NCI-H2171 (cell line): ENCODE data around the gene TECPR2.

Experiments used
- DNase-seq: peaks from one replicate; lab custom pipeline; 2025; lab: John Stamatoyannopoulos, UW

TECPR2 gene

DNA sequence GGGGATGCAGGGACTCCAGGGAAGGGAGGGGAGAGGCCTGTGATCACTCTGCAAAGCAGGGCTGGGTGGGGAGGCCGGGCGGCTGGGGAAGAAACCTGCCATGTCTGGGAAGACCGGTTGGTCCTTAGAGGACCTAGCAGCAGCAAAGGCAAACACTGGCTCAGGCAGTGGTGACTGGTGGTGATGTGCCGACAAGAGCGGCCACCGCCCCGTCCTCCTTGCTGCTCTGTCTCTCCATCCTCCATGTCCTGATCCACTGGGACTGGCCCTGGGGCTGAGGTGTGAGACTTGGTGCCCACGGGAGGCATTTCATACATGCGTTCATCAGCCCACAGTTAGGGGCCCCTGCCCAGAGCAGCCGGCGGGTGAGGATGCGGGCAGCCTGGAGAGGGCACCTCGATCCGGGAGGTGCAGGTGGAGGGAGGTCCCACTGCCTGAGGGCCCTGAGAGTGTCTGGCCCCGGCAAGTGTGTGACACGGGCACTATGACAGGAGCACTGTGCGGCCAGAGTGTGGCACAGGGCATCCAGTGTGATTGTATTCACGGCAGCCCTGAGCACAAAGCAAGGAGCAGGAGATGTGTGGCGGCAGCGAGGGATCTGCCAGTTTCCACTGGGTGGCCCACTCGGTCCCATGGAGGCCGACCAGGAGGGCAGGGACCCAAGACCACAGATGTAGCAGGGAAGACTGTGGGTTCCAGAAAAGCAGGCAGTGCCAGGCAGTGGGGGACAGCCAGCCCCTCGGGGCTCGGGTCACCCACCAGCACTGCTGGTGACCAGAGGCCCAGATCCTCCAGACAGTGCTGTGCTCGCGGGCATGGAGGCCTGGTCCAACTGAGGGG, 133.0 kb downstream of the TECPR2 start:
- no peak for DNase-seq

DNA sequence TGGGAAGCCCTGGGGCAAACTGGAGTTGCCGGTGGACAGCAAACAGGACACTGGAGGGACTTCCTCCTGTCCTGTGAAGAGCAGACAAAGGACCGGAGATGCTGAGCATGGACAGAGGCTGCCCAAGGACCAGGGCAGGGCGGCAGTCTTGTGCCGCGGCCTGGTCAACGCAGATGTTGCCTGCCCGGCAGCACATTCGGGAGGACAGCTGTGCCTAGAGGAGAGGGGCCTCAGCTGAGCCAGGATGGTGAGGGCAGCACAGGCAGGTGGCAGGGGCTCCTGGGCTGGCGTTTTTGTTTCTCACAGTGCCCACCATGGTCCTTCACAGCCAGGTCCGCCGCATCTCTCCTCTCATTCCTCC, 133.6 kb downstream of the TECPR2 start:
- no peak for DNase-seq

DNA sequence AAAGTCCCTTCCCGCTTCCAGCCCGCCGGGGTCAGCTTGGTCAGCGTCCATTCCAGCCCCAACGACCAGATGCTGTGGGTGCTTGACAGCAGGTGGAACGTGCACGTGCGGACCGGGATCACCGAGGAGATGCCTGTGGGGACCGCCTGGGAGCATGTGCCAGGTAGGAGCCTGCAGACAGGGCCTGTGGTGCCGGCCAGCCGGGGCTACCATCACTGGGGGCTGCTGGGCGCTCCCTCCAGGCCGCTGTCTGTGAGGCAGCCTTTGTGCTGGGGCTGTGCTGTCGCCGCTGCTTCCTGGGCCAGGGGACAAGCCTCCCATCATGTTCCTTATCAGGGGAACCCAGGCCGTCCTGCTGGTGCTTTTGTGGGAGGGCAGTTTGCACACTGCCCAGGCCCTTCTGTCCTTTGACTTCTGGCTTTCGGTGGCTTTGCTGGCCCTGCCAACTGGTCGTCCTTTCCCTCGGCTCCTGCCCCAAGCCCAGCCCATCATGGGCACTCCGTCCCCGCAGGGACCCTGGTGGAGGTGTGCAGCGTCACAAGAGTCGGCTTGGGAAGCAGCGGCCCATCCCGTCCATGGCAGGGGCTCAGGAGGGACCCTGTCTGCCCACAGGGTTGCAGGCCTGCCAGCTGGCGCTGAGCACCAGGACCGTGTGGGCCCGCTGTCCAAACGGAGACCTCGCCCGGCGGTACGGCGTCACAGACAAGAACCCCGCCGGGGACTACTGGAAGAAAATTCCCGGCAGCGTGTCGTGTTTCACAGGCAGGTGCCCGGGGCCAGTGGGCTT, 134.4 kb downstream of the TECPR2 start:
- DNase-seq: no peak

DNA sequence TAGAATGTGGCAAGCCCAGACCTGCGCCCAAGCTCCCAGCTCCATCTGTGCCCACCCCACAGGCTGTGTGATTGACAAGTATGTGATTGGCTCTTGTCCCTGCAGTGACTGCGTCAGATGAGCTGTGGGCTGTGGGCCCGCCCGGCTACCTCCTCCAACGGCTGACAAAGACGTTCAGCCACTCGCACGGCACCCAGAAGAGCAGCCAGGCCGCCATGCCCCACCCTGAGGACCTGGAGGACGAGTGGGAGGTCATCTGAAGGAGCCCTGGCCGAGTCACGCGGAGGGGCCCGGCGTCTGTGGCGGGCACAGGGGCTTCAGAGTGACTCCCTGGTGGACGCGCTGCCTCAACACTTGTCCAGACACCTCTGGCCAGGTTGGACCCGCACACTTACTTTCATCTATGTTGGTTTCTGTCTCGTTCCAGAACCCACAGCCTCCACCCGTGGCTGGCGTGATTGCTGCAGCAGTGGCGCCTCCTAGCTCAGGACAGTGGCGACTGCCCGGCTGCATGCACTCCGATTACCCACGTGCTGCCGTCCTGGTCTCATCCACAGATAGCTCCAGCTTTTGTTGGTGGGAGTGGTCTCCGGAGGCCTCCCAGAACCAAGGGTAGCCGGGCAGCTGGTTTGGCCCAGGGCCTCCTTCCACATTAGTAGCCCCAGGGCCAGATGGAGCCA, 135.4 kb downstream of the TECPR2 start:
- peak; percentile 19 for DNase-seq

DNA sequence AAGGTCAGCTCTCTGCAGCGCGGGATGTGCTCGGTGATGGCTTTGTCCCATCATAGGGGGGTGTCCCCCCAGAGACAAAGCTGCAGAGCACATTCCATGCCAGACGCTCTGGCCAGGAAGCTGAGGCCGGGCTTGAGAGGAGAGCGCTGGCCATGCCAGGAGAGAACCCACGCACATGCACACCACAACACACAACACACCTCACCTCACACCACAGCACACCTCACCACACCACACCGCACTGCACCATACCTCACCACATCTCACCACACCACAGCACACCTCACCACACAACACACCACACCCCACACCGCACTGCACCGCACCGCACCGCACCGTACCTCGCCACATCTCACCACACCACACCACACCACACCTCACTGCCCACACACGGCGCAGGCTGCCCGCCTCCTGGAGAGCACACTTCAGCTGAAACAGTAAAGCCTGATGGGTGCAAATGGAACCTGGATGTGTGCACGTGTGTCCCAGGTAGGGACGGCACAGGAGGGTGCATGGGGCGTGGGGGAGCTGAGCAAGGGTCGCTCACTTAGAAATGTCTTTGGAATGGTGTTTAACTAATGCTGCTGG, 136.0 kb downstream of the TECPR2 start:
- DNase-seq: no peak

DNA sequence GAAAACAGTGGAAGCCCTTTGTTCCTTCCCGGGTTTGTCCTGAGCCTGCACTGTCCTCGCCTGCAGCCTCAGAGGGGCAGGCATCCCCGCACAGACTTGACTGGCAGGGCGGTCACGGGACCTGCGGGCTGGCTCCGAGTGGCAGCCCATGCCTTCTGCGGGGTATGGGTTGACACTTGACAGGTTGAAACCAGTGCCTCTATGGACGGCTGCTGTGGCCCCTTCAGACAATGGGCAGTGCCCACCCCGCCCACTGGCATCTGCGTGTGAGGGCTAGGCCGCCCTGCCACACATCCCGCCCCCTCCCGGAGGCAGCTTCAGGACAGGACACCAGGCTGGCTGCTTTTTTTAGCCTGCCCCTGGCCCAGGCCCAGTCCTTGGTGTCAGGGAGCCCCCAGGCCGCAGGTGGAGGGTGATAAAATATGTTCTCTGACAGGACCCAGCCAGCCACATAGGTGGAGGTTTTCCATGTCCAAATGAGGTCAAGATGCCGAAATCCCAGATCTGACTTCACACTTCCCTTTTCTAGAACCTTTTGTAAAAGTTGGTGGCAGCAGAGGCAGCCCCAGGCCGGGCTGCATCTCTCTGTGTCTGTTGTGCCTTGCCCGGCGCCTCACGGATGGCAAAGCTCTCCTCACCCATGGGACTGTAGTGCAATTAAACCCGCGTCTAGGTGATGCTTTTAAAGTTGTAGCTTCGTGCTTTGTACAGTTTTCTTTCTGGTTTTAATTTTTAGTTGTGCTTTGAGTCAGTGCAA, 136.8 kb downstream of the TECPR2 start:
- no peak for DNase-seq

DNA sequence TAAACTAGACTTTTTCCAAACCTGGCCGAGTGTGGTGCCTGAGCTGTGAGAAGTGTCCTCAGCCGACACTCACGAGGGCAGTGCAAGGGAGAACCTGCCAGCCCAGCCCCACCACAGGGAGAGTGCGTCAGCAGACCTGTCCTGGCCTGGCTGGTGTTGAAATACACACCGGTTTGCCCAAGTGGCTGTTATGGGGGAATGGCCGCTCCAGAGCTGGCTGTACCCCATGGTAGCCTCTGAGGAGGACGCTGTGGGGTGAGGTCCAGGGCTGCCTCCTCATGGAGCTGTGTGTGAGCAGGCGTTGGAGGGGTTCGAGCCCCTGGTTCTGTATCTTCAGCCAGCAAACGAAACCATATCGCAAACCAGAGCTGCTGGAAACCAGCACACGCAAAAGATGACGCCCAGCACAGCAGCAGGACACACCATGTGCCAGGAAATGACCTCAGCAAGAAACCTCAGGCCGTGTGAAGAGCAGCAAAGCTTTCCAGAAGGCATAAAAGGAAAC, 137.5 kb downstream of the TECPR2 start:
- no peak for DNase-seq

DNA sequence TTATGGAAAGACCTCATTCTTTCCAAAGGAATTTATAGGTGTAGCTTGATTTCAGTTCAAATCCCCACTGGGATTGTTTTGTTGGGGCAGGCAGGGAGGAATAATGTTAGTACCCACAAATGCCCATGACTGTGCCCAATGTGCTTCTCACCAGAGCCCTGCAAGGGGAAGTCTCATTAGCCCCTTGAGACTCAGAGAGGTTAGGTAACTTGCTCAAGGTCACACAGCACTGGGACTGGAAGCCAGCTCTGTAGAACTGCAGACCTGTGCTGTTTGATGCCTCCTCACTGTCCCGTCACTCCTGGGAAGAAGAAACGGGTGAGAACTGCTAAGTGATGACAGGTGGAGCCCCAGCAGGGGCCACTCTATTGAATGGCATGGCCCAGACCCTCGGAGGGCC, 138.0 kb downstream of the TECPR2 start:
- no peak for DNase-seq

DNA sequence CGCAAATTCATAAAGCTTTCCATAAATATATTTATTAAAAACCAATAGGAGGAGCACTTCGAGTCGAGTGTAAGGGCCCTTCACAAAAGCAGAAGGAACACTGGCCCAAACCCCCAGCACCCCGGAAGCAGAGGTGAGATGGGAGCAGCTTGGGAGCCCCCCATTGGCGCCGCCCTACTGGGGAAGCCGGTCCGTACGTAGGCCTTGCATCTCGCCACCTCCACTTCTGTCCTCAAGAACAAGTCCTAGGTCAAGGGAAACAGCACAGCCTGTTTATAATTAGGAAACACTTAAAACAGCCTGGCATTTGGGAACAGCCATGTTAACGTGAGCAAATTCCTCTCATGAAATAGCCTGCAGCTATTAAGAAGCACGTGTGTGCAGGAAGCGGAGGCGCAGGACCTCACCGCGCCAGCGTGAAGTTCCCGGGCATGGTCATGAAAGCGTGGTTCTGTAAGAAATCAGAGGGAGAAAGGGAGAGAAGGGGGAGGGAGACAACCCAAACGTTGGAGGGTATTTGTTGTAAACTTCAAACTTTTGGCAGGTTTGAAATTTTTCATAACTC, 139.1 kb downstream of the TECPR2 start:
- DNase-seq: no peak

DNA sequence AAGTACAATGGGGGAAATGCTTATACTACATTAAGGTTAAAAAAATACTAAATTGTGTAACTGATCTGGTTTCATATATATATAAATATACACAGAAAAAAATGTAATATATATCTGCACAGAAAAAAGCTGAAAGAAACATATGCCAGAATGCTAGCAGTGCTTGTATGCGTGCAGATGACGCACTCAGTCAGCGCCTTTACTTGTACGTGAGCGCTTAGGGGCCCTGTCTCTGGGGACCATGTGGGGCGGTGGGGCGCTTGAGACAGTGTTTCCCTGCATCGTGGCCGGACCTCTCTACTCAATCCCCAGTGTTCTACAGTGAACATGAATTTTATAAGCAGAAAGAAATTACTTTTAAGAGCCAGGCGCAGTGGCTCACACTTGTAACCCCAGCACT, 139.8 kb downstream of the TECPR2 start:
- DNase-seq: no peak

DNA sequence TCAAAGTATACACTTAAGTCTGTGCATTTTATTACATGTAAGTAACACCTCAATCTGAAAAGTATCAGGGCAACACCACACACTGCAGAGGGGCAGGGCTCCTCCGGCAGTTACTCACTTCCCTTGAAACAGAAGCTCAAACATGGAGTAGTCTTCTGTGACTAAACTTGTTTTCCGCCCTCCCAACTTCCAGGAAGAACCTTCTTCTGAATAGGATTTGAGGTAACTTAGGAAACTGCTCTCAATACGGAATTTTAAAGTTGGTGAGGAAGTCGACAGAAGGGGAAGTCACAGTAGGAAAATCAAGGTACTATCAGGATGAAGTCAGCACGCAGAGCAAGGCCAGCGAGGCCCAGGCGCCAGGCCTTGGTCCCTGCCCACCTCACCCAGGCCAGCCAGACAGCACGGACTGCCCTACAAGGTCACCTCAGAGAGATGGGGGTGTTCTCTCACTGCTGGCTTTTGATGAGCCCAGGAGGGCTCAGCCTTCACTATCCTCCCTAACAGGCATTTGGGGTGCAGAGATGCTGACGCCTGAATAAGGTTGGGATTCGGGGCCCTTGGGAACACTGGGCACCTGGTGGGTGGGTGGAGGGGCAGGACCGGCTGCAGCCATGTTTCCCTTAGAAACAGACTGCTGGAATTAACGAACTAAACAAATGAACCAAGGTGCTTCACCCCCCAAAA, 141.0 kb downstream of the TECPR2 start:
- DNase-seq: no peak

DNA sequence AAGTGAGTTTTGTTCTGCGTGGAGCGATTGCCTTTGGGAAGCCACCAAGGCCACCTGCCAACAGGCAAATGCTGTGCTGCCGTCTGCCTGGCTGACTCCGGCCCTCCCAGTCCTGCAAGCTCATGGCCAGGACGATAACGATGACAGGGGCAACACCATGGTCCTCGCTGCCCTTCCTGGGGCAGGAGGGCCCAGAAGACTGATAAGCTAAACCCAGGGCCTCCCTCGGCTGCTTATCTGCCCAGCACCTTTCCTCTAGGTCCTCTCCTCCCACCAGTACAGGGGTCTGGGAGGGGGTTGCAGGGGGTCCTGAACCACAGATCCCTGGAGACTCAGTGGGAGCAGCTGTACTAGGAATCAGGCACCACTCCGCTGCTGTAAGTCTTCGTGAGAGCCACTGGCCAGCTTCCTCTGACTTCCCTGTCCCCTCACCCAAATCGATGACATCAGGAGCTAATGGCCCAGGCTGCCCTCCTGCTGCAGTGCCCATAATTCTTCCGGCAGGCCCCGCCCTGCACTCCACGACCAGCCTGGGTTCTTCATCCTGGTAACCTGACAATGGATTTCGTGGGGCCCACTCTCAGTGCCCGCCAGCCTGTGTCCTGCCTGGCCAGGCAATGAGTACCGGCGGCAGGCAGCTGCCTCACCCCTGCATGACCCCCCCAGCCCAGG, 141.7 kb downstream of the TECPR2 start:
- no peak for DNase-seq

DNA sequence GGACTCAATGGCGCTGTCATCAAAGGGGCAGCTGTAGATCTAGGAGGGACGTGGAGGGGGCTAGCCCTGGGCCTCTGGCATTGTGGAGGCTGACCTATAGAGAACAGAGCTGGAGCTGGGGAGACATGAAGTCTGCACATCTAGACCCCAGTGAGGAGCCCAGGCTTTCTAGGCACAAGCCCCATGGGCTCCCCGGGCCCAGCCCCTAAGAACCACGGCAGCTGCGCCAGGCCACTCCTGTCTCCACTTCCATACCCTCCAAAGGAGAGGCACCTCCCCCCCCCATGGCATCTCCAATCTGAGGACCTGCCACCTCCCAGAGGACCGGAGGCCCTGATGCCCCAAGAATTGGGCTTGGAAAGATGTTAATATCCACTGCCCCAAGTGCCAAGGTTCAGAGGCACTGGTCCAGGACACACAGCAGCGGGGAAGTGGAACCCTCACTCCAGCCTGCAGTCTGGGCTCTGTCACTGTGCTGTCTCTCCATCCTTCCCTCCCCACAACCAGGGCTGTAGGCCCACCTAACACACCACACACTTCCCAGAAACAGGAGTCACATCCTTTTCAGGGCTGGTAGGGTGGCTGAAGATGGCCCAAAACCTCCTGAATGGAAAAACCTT, 142.4 kb downstream of the TECPR2 start:
- DNase-seq: no peak

DNA sequence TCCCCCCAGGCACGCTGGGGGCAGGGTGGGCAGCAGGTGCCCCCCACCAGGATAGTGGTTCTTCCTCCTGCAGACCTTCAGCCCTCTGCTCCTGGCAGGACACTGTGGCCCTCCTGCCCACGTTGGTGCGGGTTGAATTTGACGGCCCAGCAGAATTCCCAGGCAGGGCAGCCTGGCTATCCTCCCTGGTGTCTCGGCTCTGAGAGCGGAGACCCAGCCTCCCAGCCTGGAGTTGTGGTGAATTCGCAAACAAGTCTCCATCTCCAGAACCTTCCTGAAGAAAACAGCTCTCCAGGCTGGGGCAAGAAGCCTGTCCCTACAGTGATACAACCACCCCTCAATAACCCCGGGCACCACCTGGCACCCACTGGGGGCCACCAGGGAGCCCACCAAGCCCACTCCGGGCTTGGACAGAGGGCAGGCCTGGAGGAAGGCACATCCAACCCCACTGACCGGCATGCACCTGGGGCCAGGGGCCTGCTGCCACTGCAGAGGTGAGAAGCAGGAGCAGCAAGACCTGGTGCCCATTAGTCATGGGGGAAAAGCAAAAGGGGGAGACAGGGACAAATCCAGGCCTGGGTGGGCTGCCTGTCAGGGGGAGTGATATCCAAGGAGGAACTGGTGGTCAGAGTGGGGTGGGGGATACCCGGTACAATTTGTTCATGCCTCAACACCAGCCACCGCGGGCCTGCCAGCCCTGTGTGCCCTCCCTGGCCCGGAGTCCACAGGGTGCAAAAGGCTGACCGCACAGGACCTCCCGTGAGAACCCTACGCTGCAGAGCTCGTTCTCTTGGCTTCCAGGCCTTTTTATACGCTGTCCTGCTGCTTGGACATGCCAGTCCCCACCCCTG, 143.3 kb downstream of the TECPR2 start:
- DNase-seq: no peak

DNA sequence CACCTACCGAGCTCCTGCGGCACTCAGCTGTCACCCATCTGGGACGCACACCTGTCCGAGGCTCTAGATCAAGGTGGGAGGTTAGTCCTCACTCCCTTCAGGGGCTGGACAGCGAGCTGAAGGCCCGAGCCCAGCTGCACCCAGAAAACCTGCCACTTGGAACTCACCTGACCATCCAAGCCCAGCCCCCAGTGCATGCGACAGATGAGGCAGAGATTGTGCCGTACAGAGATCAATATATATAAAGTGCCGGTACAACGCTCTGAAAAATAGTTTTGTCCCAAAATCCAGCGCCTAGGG, 143.8 kb downstream of the TECPR2 start:
- DNase-seq: no peak

DNA sequence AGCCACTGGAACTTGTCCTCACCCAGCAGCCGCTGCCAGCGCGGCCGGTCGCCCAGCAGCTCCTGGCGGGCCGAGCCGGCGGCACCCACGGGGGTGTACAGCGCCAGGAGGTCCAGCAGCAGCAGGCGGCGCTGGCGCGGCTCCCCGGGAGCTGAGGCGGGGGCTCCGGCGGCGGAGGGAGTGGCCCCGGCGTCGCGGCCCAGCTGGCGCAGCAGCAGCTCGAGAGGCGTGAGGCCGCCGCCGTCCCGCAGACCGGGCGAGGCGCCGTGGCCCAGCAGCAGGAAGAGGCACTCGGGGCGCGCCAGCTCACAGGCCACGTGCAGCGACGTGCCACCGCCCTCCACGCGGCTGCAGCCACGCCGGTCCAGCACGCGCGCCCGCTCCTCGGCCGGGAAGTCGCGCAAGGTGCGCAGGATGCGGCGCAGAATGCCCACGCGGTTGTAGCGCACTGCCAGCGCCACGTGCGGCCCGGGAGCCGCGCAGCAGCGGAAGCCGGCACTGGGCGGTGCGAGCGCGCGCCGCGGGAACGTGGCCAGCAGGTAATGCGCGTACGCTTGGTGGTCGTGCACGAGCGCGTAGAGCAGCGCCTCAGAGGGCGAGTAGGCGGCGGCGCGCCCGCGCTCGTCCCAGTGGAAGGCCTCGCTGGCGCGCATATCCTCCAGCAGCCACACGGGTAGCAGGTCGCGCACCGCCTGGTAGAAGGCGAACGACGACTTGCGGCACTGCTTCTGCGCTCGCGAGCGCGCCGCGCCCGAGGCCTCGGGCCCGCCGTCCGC, 144.5 kb downstream of the TECPR2 start:
- no peak for DNase-seq

DNA sequence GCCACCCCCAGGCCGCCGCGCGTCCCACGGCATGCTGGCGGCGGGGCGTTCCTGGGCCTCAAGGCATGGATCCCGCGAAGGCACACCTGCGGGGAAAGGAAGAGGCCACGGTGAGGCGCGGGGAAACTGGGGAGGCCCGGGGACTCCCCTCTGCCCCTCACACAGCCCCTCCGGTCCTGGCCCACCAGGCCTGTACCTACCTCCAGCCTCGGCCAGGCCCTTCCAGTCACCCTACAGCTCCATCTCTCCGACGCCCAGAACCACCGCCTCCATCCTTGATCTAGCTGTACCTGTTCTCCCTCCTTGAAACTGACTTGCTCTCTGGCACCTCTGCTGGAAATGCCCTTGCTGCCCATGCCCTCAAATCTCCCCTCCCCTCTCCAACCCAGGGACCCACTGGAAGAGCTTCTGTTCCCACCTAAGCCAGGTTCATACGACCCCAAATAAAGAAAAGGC, 145.1 kb downstream of the TECPR2 start:
- no peak for DNase-seq

DNA sequence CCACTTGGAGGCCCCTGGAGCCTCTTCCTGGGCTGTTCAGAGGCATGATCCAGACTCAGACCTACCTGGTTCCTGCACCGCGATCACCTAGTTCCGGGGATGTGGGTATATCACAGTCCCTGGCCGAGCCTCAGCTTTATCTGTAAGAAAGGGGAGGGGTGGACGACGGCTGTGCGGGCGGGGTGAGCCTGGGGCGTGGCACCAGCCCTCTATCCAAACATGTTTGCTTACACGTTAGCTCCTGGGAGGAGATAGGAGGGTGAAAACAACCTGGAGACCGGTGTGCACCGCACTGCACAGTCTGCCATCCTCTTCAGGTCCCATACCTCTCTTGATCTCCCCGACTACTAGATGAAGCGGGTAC, 145.7 kb downstream of the TECPR2 start:
- DNase-seq: no peak
